HG03558 (cell line): ENCODE measurements around the gene CYP4F3.
"Not testable (repeated sequence)": the region's sequence is repeated elsewhere in the genome, so short reads cannot be mapped to it uniquely, and the experiment has no call there.

ENCODE experiments used
- ATAC-seq: cut with Tn5 transposase; IDR thresholded peaks from one replicate; pipeline ENCODE4 v1.9.1; 2021; ENCODE audit warnings: moderate number of reproducible peaks; ENCODE audit not compliant: unreplicated experiment; ENCODE audit errors: extremely low read depth

Gene CYP4F3, protein sequence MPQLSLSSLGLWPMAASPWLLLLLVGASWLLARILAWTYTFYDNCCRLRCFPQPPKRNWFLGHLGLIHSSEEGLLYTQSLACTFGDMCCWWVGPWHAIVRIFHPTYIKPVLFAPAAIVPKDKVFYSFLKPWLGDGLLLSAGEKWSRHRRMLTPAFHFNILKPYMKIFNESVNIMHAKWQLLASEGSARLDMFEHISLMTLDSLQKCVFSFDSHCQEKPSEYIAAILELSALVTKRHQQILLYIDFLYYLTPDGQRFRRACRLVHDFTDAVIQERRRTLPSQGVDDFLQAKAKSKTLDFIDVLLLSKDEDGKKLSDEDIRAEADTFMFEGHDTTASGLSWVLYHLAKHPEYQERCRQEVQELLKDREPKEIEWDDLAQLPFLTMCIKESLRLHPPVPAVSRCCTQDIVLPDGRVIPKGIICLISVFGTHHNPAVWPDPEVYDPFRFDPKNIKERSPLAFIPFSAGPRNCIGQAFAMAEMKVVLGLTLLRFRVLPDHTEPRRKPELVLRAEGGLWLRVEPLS

GRCh38 chr19:15640294-15640903 lies at the start of gene CYP4F3:
TSS of gene CYP4F3 (plus strand) at chr19:15640897. CDS start at chr19:15641416, 519 bp downstream.
- no peak for ATAC-seq

DNA sequence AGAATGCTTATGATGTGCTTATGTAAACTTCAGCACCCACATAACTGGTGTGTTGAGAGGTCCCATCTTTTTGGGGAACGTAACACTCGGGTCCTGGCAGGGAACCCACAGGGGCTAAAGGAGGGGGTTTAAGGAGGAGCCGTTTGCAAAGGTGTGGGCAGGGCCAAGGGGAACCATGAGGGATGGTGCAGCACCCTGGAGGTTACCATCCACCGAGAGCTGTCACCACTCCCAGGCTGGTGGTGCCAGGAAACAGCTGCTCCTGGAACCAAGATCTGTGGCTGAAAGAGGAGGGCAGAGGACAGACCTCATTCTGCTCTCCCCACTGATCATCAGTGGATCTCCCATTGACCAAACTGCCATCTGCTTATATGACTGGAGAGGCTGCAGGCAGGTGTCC lies 48.9 kb upstream of the CYP4F3 start:
- ATAC-seq, result no peak

DNA sequence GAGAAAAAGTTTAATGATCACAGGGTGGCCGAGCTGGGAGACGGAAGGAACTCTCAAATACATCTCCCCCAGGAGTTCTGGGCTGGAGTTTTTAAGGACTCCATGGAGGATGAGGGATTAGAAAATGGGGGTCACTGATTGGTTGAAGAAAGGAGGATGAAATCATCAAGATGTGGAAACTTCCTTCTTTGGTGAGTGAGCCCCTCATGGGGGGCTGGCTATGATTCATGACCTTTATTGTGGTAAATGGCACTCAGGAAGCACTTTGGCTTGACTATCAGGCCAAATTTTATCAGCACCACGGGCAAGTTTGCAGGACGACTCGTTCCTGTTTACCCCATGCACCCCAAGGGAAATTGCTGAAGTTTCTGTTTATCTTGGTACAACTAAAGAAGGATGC lies 48.2 kb upstream of the CYP4F3 start:
- ATAC-seq, result not testable (repeated sequence)

DNA sequence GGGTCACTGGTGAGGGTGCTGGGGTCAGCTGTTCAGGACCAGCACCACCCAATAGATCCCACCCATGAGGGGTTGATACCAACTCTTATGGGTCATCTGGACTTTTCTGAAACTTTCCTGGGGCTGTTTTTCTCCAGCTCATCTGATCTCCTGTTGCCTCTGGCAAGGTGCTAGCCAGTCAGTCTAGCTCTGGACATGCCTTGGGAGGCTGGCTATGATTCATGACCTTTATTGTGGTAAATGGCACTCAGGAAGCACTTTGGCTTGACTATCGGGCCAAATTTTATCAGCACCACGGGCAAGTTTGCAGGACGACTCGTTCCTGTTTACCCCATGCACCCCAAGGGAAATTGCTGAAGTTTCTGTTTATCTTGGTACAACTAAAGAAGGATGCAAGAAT lies 46.9 kb upstream of the CYP4F3 start:
- not testable (repeated sequence) for ATAC-seq

DNA sequence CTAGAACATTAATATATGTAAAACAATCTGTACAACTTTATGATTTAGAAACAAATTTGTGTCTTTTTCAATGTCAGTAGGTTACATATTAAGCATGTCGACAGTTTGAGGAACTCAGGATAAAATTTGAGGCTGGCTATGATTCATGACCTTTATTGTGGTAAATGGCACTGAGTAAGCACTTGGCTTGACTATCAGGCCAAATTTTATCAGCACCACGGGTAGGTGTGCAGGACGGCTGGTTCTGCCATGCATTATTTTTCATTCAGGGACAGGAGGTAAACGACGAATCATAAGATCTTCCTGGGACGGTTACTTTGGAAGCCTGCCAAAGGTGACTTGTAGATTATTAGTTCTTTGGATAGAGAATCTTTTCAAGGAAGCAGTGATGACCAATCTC lies 45.6 kb upstream of the CYP4F3 start:
- ATAC-seq, result no peak

GRCh38 chr19:15607978-15608925 lies 32.4 kb upstream of the CYP4F3 start:
- not testable (repeated sequence) for ATAC-seq

GRCh38 chr19:15609261-15609660 lies 31.4 kb upstream of the CYP4F3 start:
- ATAC-seq, result no peak

- ATAC-seq, result no peak
These were observed 28.4 kb upstream of the CYP4F3 start for GRCh38 chr19:15612342-15612741.

- no peak for ATAC-seq
These were observed 27.4 kb upstream of the CYP4F3 start for GRCh38 chr19:15613338-15613737.

- no peak for ATAC-seq
These were observed 26.0 kb upstream of the CYP4F3 start, which contains the start of gene CYP4F8 for GRCh38 chr19:15614507-15615379. TSS of gene CYP4F8 (plus strand) at chr19:15615218. CDS start at chr19:15615617, 399 bp downstream.

DNA sequence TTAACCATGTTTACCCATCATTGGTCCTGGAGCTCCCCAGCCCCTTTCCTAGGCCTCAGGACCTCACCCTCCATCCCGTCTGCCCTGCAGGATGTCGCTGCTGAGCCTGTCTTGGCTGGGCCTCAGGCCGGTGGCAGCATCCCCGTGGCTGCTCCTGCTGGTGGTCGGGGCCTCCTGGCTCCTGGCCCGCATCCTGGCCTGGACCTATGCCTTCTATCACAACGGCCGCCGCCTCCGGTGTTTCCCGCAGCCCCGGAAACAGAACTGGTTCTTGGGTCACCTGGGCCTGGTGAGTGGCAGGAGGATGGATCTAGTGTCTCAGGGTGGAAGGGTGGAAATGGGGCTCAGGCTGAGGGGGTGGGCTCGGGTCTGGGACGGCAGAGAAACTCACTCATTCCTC lies 25.2 kb upstream of the CYP4F3 start:
- ATAC-seq, result no peak

DNA sequence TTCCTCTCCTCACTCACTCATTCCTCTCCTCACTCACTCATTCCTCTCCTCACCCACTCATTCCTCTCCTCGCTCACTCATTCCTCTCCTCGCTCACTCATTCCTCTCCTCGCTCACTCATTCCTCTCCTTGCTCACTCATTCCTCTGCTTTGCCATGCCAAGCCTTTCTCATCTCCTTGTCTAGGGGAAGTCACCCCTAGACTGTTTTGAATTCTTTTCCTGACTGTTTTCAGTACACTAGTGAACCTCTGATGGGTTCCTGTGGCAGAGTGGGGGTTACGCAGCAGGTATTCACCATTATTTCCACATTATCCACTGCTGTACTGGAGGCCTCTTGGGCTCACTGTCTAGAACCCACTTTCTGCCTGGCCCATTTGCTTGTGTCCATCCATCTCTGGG lies 24.5 kb upstream of the CYP4F3 start:
- no peak for ATAC-seq

- no peak for ATAC-seq
These were observed 23.9 kb upstream of the CYP4F3 start for GRCh38 chr19:15616627-15617270.

GRCh38 chr19:15618321-15618720 lies 22.4 kb upstream of the CYP4F3 start:
- no peak for ATAC-seq

GRCh38 chr19:15621801-15622200 lies 18.9 kb upstream of the CYP4F3 start:
- no peak for ATAC-seq

- no peak for ATAC-seq
These were observed 17.7 kb upstream of the CYP4F3 start for GRCh38 chr19:15622991-15623390.

DNA sequence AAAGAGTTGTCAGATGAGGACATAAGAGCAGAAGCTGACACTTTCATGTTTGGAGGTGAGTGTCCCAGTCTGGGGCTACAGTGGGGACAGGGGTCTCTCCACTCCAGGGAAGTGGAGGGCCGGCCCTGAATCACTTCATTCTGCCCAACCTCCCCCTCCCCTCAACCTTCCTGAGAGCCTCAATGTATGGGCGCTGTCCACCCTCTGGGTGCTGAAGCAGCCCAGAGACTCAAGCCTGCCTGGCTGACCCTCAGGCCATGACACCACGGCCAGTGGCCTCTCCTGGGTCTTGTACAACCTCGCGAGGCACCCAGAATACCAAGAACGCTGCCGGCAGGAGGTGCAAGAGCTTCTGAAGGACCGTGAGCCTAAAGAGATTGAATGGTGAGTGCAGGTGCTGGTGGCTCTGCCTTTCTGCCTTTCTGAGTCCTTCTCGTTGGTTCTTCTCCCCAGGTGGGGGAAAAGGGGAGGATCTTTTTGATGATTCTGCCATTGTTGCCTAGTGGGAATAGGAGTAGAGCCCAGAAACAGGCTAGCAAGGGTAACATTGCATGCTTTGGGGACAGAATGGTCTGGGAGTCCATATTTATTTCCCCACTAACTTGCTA lies 16.9 kb upstream of the CYP4F3 start:
- ATAC-seq, result no peak

- ATAC-seq, result no peak
These were observed 12.3 kb upstream of the CYP4F3 start for GRCh38 chr19:15628236-15629002.
